A549 (cell line): ENCODE data around the gene UGT1A7. TPM values are rescaled to one million over a fixed set of nuclear protein-coding genes. Genes with fewer than 3 reads are reported as not detected.

Source experiments
- ATAC-seq, 2 experiments: fragments of 200-7000 bp in 1 of 2; fragments of >200 bp in 1 of 2; cut with Nextera tagmentation in 1 of 2; cut with Tn5 transposase in 1 of 2; 3 replicates each; pipeline versions ENCODE4 v1.8.0 to v1.9.1; 2018 to 2020; ENCODE audit warnings: mild to moderate bottlenecking in 1 of 2, moderate library complexity in 1 of 2
- CTCF ChIA-PET: fragments of 300-600 bp; sonication (Branson Sonifier 250); formaldehyde crosslinking; extraction: SDS; loops from one replicate; lab custom pipeline; 2021; ENCODE audit warnings: antibody characterized with exemption, inconsistent platforms; lab: Yijun Ruan, JAX
- POLR2A ChIA-PET: fragments of 350-600 bp; formaldehyde crosslinking; extraction: SDS; loops from one replicate; lab custom pipeline; 2021; ENCODE audit warnings: antibody characterized with exemption, inconsistent platforms; lab: Yijun Ruan, JAX
- DNase-seq, 2 experiments: peaks; one replicate each; pipeline versions ENCODE4 v3.0.0 to v3.0.0-alpha.2; 2011 to 2016; ENCODE audit warnings: low read depth in 1 of 2, low spot score in 1 of 2
- FAIRE-seq: peaks from 2 replicates; lab custom pipeline; 2011; peaks lifted over from hg19 to GRCh38; lab: Jason Lieb, UNC
- H3K27ac ChIP-seq, 2 experiments: fragments of >200 bp; sonication (Bioruptor Twin); formaldehyde crosslinking; 3 replicates each; pipeline ENCODE4 v1.5.1; 2016 to 2017
- H3K4me1 ChIP-seq: fragments of >200 bp; sonication (Bioruptor Twin); formaldehyde crosslinking; 3 replicates; pipeline ENCODE4 v1.6.1; 2016
- H3K4me2 ChIP-seq: fragments of >200 bp; sonication (Bioruptor Twin); formaldehyde crosslinking; 3 replicates; pipeline ENCODE4 v1.6.1; 2016
- H3K4me3 ChIP-seq: fragments of >200 bp; sonication (Bioruptor Twin); formaldehyde crosslinking; 3 replicates; pipeline ENCODE4 v1.5.1; 2016
- H3K9me3 ChIP-seq: fragments of >200 bp; sonication (Bioruptor Twin); formaldehyde crosslinking; 3 replicates; pipeline ENCODE4 v1.6.1; 2016
- ATOH8 ChIP-seq: fragments of 250-450 bp; sonication (Bioruptor Pico); IDR thresholded peaks from 2 replicates; pipeline ENCODE4 v1.5.0; 2020; ENCODE audit warnings: low read depth, mild to moderate bottlenecking, moderate library complexity
- BCL3 ChIP-seq: fragments of >200 bp; sonication (Bioruptor Twin); formaldehyde crosslinking; IDR thresholded peaks from 3 replicates; pipeline ENCODE4 v1.6.1; 2016
- BHLHE40 ChIP-seq: IDR thresholded peaks from 2 replicates; pipeline ENCODE4 v1.6.1; 2012; ENCODE audit warnings: low read depth, low read length, inconsistent platforms
- E2F6 ChIP-seq: IDR thresholded peaks from 2 replicates; pipeline ENCODE4 v1.6.1; 2012; ENCODE audit warnings: low read depth, borderline replicate concordance
- ELK1 ChIP-seq: fragments of 150-350 bp; IDR thresholded peaks from 2 replicates; pipeline ENCODE4 v1.6.1; 2014; ENCODE audit warnings: low read depth, mild to moderate bottlenecking, low read length
- EP300 ChIP-seq, 2 experiments: fragments of >200 bp; sonication (Bioruptor Twin); formaldehyde crosslinking; IDR thresholded peaks; 2 replicates in 1 of 2; 3 replicates in 1 of 2; pipeline ENCODE4 v1.6.1; 2016 to 2017
- FOSL2 ChIP-seq, 2 experiments: fragments of 450-650 bp in 1 of 2; fragments of >200 bp in 1 of 2; sonication (Bioruptor Twin) in 1 of 2; formaldehyde crosslinking; IDR thresholded peaks; 2 replicates each; pipeline versions ENCODE4 v1.5.0 to v1.6.1; 2016 to 2020; ENCODE audit warnings: mild to moderate bottlenecking in 1 of 2, moderate library complexity in 1 of 2
- FOXS1 ChIP-seq: fragments of 250-450 bp; sonication (Bioruptor Pico); IDR thresholded peaks from 2 replicates; pipeline ENCODE4 v1.5.0; 2020; ENCODE audit warnings: mild to moderate bottlenecking, moderate library complexity
- GATA3 ChIP-seq: IDR thresholded peaks from 2 replicates; pipeline ENCODE4 v1.6.1; 2012; ENCODE audit warnings: borderline replicate concordance
- HOXA7 ChIP-seq: fragments of 250-450 bp; sonication (Bioruptor Pico); IDR thresholded peaks from 2 replicates; pipeline ENCODE4 v1.5.0; 2020; ENCODE audit warnings: mild to moderate bottlenecking, moderate library complexity
- HOXB5 ChIP-seq: fragments of 250-450 bp; sonication (Bioruptor Pico); IDR thresholded peaks from 2 replicates; pipeline ENCODE4 v1.5.0; 2020; ENCODE audit warnings: mild to moderate bottlenecking, moderate library complexity
- JUN ChIP-seq, 2 experiments: fragments of >200 bp; sonication (Bioruptor Twin); formaldehyde crosslinking; IDR thresholded peaks; 2 replicates in 1 of 2; 3 replicates in 1 of 2; pipeline ENCODE4 v1.6.1; 2016 to 2017
- JUNB ChIP-seq: fragments of >200 bp; sonication (Bioruptor Twin); formaldehyde crosslinking; IDR thresholded peaks from 2 replicates; pipeline ENCODE4 v1.6.1; 2016
- KDM5A ChIP-seq: fragments of 200-600 bp; sonication (generic); IDR thresholded peaks from 2 replicates; pipeline ENCODE4 v1.6.1; 2016; ENCODE audit warnings: antibody characterized with exemption, mild to moderate bottlenecking
- MAFK ChIP-seq: fragments of 450-650 bp; IDR thresholded peaks from 2 replicates; pipeline ENCODE4 v1.6.1; 2014; ENCODE audit not compliant: partially characterized antibody
- RAD21 ChIP-seq, 2 experiments: fragments of >200 bp in 1 of 2; sonication (Bioruptor Twin) in 1 of 2; formaldehyde crosslinking in 1 of 2; IDR thresholded peaks in 1 of 2; conservative IDR thresholded peaks in 1 of 2; 2 replicates in 1 of 2; 3 replicates in 1 of 2; pipeline ENCODE4 v1.6.1; 2012 to 2018; ENCODE audit warnings: inconsistent platforms in 1 of 2
- REST ChIP-seq: fragments of 200-600 bp; sonication (generic); IDR thresholded peaks from 2 replicates; pipeline ENCODE4 v1.6.1; 2016; ENCODE audit warnings: antibody characterized with exemption, mild to moderate bottlenecking, moderate library complexity
- TP53 ChIP-seq: fragments of 250-450 bp; sonication (Bioruptor Pico); IDR thresholded peaks from 2 replicates; pipeline ENCODE4 v1.5.0; 2021; ENCODE audit warnings: mild to moderate bottlenecking, moderate library complexity
- WGBS: methylation state at CpG from one replicate; pipeline ENCODE4 v1.1.6; 2017; ENCODE audit errors: missing lambda C conversion rate; 5-methylcytosine and 5-hydroxymethylcytosine counted together
- polyA plus RNA-seq, 4 experiments: library from polyadenylated mRNA; depleted of rRNA in 3 of 4; stranded (reverse); fragments of >200 nt; fragmentation: RNase III in 1 of 4; extraction: RNeasy Plus Mini Kit Qiagen cat#74134 plus additional on column Dnase treatment in 1 of 4; gene quantifications; 2 replicates in 3 of 4; 3 replicates in 1 of 4; pipeline ENCODE4 v1.2.3, GENCODE V29; 2011 to 2017

Gene UGT1A7
- polyA plus RNA-seq, 2 of the 4 experiments (the other 2 are of a cell fraction): 8.9 to 9.8 TPM

- ATAC-seq (no peak), DNase-seq (no peak), FAIRE-seq (no peak)
- TF ChIP-seq HOXB5 (no peak), GATA3 (no peak), BCL3 (no peak), FOXS1 (CRISPR knock-in tag) (no peak), KDM5A (no peak), REST (no peak)
- peak within 1 kb of the TSS; percentile 91 to 94 for H3K27ac ChIP-seq
- no peak within 1 kb of the TSS for H3K4me3 ChIP-seq
- H3K4me1 ChIP-seq: peaks cover 65% of the 10 kb centered on the region
- H3K9me3 ChIP-seq: peaks cover 12% of the 10 kb centered on the region; the same call in 2 of the 3 replicates
- CTCF ChIA-PET: interaction anchor here (0.6 to 2.5 kb wide), 3 partner anchors 14 to 73 kb away, joined by 3 to 9 read pairs (median 3); no protein-coding TSS in a partner anchor
- WGBS: 90% methylated on average over 6 of the region's 6 CpGs
- POLR2A ChIA-PET: no interaction called here
- H3K4me2 ChIP-seq: no peak within 1 kb of the TSS
These were observed 78.3 kb downstream of the UGT1A7 start, which contains the start of gene UGT1A1 for GRCh38 chr2:233760043-233760442. TSS of gene UGT1A1 (plus strand) at chr2:233760270. CDS start at chr2:233760288, 18 bp downstream.

- ATAC-seq (no peak), DNase-seq (no peak), FAIRE-seq (no peak)
- H3K9me3 ChIP-seq: peaks cover 12% of the 10 kb centered on the region; the same call in 2 of the 3 replicates
- peak overlapping the region; percentile 91 to 94 for H3K27ac ChIP-seq
- POLR2A ChIA-PET: no interaction called here
- no peak overlapping the region for H3K4me3 ChIP-seq
- H3K4me2 ChIP-seq: no peak overlapping the region
- TF ChIP-seq MAFK (peak; percentile 93), E2F6 (no peak), ATOH8 (CRISPR knock-in tag) (no peak), EP300 (IDR thresholded peaks at IDR 0.05) (peak in 1 of 2 experiments; percentile 56; a peak in 1 of 5 replicates), GATA3 (0 out of 2 replicates have a peak, but pooled peaks have one; percentile 14)
- CTCF ChIA-PET: interaction anchor here (0.5 to 2.5 kb wide), 2 partner anchors 71 to 150 kb away, joined by 4 to 9 read pairs; no protein-coding TSS in a partner anchor
- WGBS: 81% methylated on average over 4 of the region's 4 CpGs
- H3K4me1 ChIP-seq: peaks cover 61% of the 10 kb centered on the region
These were observed 79.5 kb downstream of the UGT1A7 start for GRCh38 chr2:233761040-233761769.

GRCh38 chr2:233764264-233764663 lies 82.6 kb downstream of the UGT1A7 start:
- FAIRE-seq (no peak), DNase-seq (peak in 1 of 2 experiments; percentile 66), ATAC-seq (peak; percentile 43 to 73; a peak in 3 of 6 replicates)
- peak; percentile 48 for TF ChIP-seq JUNB
- TF ChIP-seq TP53 (CRISPR knock-in tag): no peak
- TF ChIP-seq FOSL2 (IDR thresholded peaks at IDR 0.05): no peak
- peak; percentile 45; the same call in 1 of the 2 replicates for TF ChIP-seq FOSL2 (CRISPR knock-in tag; IDR thresholded peaks at IDR 0.05)
- TF ChIP-seq HOXA7: no peak
- TF ChIP-seq BHLHE40: no peak
- TF ChIP-seq EP300 (IDR thresholded peaks at IDR 0.05): peak; percentile 8 to 74; a peak in 2 of 5 replicates
- TF ChIP-seq RAD21 (conservative IDR thresholded peaks at IDR 0.05 in 1 of 2, IDR thresholded peaks at IDR 0.05 in 1 of 2): 0 out of 5 replicates have a peak, but pooled peaks of 1 of the 2 experiments have one; percentile 17
- TF ChIP-seq GATA3: peak; percentile 41; the same call in 1 of the 2 replicates
- peak; percentile 50 for TF ChIP-seq MAFK
- 0 out of 5 replicates have a peak, but pooled peaks of 1 of the 2 experiments have one; percentile 31 for TF ChIP-seq JUN (IDR thresholded peaks at IDR 0.05)
- TF ChIP-seq ELK1: no peak
- Histone ChIP-seq H3K27ac (peak overlapping the region; percentile 83 to 91), H3K4me2 (peak overlapping the region; percentile 52), H3K4me1 (peaks cover 48% of the 10 kb centered on the region), H3K4me3 (no peak overlapping the region), H3K9me3 (peaks cover 4% of the 10 kb centered on the region; the same call in 2 of the 3 replicates)
- WGBS: 13% methylated on average over 7 of the region's 7 CpGs
- ChIA-PET POLR2A (interaction anchor here (1.4 kb wide), 1 partner anchor 68 kb away, joined by 8 read pairs; no protein-coding TSS in a partner anchor), CTCF (interaction anchor here (1.1 to 1.2 kb wide), 2 partner anchors 68 to 315 kb away, joined by 3 read pairs; no protein-coding TSS in a partner anchor)
